Liver (tissue), 9 donors: ENCODE data around the gene DISC1. TPM values are rescaled to one million over a fixed set of nuclear protein-coding genes. Genes with fewer than 3 reads are reported as not detected.

Experiments
- DNase-seq: peaks from one replicate; pipeline ENCODE4 v3.0.0-alpha.2; 2017; ENCODE audit warnings: low spot score
- H3K27ac ChIP-seq, 2 donors: one replicate each; pipeline ENCODE4 v1.7.0; 2013; ENCODE audit warnings: inconsistent platforms in 2 of 2, low read length in 2 of 2, control low read depth in 1 of 2, low read depth in 1 of 2, mild to moderate bottlenecking in 1 of 2
- H3K27me3 ChIP-seq, 4 donors: one replicate each; pipeline versions ENCODE4 v1.6.1 to v1.7.0; 2013; ENCODE audit warnings: low read length in 3 of 4, inconsistent platforms in 1 of 4, mild to moderate bottlenecking in 1 of 4, moderate library complexity in 1 of 4; ENCODE audit not compliant: control insufficient read depth in 4 of 4, insufficient read depth in 4 of 4
- H3K36me3 ChIP-seq, 4 donors: one replicate each; pipeline versions ENCODE4 v1.6.1 to v1.7.0; 2013; ENCODE audit warnings: low read length in 3 of 4, mild to moderate bottlenecking in 3 of 4, low read depth in 1 of 4, moderate library complexity in 1 of 4; ENCODE audit not compliant: control insufficient read depth in 4 of 4, insufficient read depth in 3 of 4
- H3K4me1 ChIP-seq, 4 donors: one replicate each; pipeline versions ENCODE4 v1.6.1 to v1.7.0; 2013; ENCODE audit warnings: low read length in 3 of 4, mild to moderate bottlenecking in 3 of 4, moderate library complexity in 1 of 4; ENCODE audit not compliant: control insufficient read depth in 4 of 4, insufficient read depth in 4 of 4
- H3K4me3 ChIP-seq, 3 donors: one replicate each; pipeline versions ENCODE4 v1.6.1 to v1.7.0; 2013; ENCODE audit warnings: low read length in 3 of 3, control low read depth in 1 of 3, low read depth in 1 of 3, mild to moderate bottlenecking in 1 of 3
- H3K9ac ChIP-seq, 2 donors: one replicate each; pipeline ENCODE4 v1.7.0; 2013; ENCODE audit warnings: low read length in 2 of 2, mild to moderate bottlenecking in 2 of 2, moderate library complexity in 2 of 2, control low read depth in 1 of 2, low read depth in 1 of 2
- H3K9me3 ChIP-seq, 4 donors: one replicate each; pipeline versions ENCODE4 v1.6.1 to v1.7.0; 2013; ENCODE audit warnings: low read length in 3 of 4; ENCODE audit not compliant: control insufficient read depth in 4 of 4
- ATF3 ChIP-seq: IDR thresholded peaks from 2 replicates; pipeline ENCODE4 v1.6.1; 2016; ENCODE audit warnings: antibody characterized with exemption
- CTCF ChIP-seq: fragments of 150-350 bp; IDR thresholded peaks from 2 replicates; pipeline ENCODE4 v1.5.1; 2017; ENCODE audit warnings: improper control_type of control experiment, low read depth, low read length; ENCODE audit not compliant: missing input control
- EGR1 ChIP-seq, 2 donors: IDR thresholded peaks; 2 replicates each; pipeline ENCODE4 v1.6.1; 2016 to 2018; ENCODE audit warnings: antibody characterized with exemption in 2 of 2, low read depth in 2 of 2
- FOXA1 ChIP-seq: IDR thresholded peaks from 2 replicates; pipeline ENCODE4 v1.6.1; 2016; ENCODE audit warnings: antibody characterized with exemption
- FOXA2 ChIP-seq: IDR thresholded peaks from 2 replicates; pipeline ENCODE4 v1.6.1; 2016; ENCODE audit warnings: antibody characterized with exemption
- GABPA ChIP-seq, 2 donors: IDR thresholded peaks in 1 of 2; conservative IDR thresholded peaks in 1 of 2; 2 replicates each; pipeline ENCODE4 v1.6.1; 2016; ENCODE audit warnings: antibody characterized with exemption in 2 of 2, mild to moderate bottlenecking in 1 of 2, moderate library complexity in 1 of 2
- HNF4A ChIP-seq, 2 donors: conservative IDR thresholded peaks; 2 replicates each; pipeline ENCODE4 v1.6.1; 2016; ENCODE audit warnings: antibody characterized with exemption in 2 of 2, mild to moderate bottlenecking in 2 of 2
- HNF4G ChIP-seq: IDR thresholded peaks from 2 replicates; pipeline ENCODE4 v1.6.1; 2016; ENCODE audit warnings: antibody characterized with exemption
- JUND ChIP-seq, 2 donors: IDR thresholded peaks; 2 replicates each; pipeline ENCODE4 v1.6.1; 2016; ENCODE audit warnings: antibody characterized with exemption in 2 of 2
- MAX ChIP-seq: IDR thresholded peaks from 2 replicates; pipeline ENCODE4 v1.6.1; 2016; ENCODE audit warnings: antibody characterized with exemption
- NR2F2 ChIP-seq: IDR thresholded peaks from 2 replicates; pipeline ENCODE4 v1.6.1; 2016; ENCODE audit warnings: antibody characterized with exemption
- RAD21 ChIP-seq, 2 donors: IDR thresholded peaks; 2 replicates each; pipeline ENCODE4 v1.6.1; 2016; ENCODE audit warnings: antibody characterized with exemption in 2 of 2, mild to moderate bottlenecking in 2 of 2
- REST ChIP-seq: IDR thresholded peaks from 2 replicates; pipeline ENCODE4 v1.6.1; 2016; ENCODE audit warnings: antibody characterized with exemption, mild to moderate bottlenecking
- RXRA ChIP-seq, 2 donors: IDR thresholded peaks; 2 replicates each; pipeline ENCODE4 v1.6.1; 2017 to 2018; ENCODE audit warnings: antibody characterized with exemption in 2 of 2, mild to moderate bottlenecking in 1 of 2
- SP1 ChIP-seq: IDR thresholded peaks from 2 replicates; pipeline ENCODE4 v1.6.1; 2018; ENCODE audit warnings: antibody characterized with exemption, mild to moderate bottlenecking
- TAF1 ChIP-seq: conservative IDR thresholded peaks from 2 replicates; pipeline ENCODE4 v1.6.1; 2016; ENCODE audit warnings: antibody characterized with exemption, mild to moderate bottlenecking
- YY1 ChIP-seq: IDR thresholded peaks from 2 replicates; pipeline ENCODE4 v1.6.1; 2016; ENCODE audit warnings: antibody characterized with exemption, mild to moderate bottlenecking
- ZBTB33 ChIP-seq: IDR thresholded peaks from 2 replicates; pipeline ENCODE4 v1.6.1; 2016; ENCODE audit warnings: antibody characterized with exemption
- WGBS: extraction: QIAGEN DNeasy Blood & Tissue Kit; methylation state at CpG from one replicate; pipeline ENCODE4 v1.1.7; 2013; 5-methylcytosine and 5-hydroxymethylcytosine counted together
- polyA plus RNA-seq, 2 donors: library from polyadenylated mRNA; stranded (reverse) in 1 of 2; unstranded in 1 of 2; fragments of 200-250 nt in 1 of 2; fragments of >200 nt in 1 of 2; fragmentation: Nextera tagmentation in 1 of 2; extraction: Ambion mirVana in 1 of 2; gene quantifications; one replicate each; pipeline versions ENCODE4 v1.2.1 to v1.2.3, GENCODE V29; 2013 to 2015
- total RNA-seq, 2 donors: library from RNA; depleted of rRNA; stranded (reverse); fragments of >200 nt; gene quantifications; one replicate each; pipeline ENCODE4 v1.2.3, GENCODE V29; 2014
- donor health status: healthy.
- donor health status: healthy.
- donor health status: healthy.
- donor health status: healthy.
- donor health status: healthy.

DISC1 gene
- total and polyA plus RNA-seq, 4 donors: 0.45 to 6.3 (median 2.3) TPM

GRCh38 chr1:231850786-231851185 lies 224.2 kb downstream of the DISC1 start (continued):
- TF ChIP-seq ZBTB33 (no peak), ATF3 (no peak), JUND (IDR thresholded peaks at IDR 0.05) (no peak), TAF1 (no peak)

- Histone ChIP-seq H3K27ac (no peak overlapping the region), H3K36me3 (no peaks in the 10 kb centered on the region), H3K4me1 (no peaks in the 10 kb centered on the region), H3K9me3 (no peaks in the 10 kb centered on the region), H3K9ac (no peak overlapping the region), H3K27me3 (no peaks in the 10 kb centered on the region), H3K4me3 (no peak overlapping the region)
- WGBS: 92% methylated on average over 7 of the region's 7 CpGs
- DNase-seq: no peak
- TF ChIP-seq SP1: no peak
- TF ChIP-seq FOXA2: no peak
- TF ChIP-seq JUND (IDR thresholded peaks at IDR 0.05): no peak
- TF ChIP-seq MAX: no peak
- no peak for TF ChIP-seq FOXA1
- no peak for TF ChIP-seq HNF4A (conservative IDR thresholded peaks at IDR 0.05)
- TF ChIP-seq HNF4G: no peak
- no peak for TF ChIP-seq YY1
- no peak for TF ChIP-seq EGR1 (IDR thresholded peaks at IDR 0.05; ENCODE audit: low read depth in 2 of 2)
- TF ChIP-seq ATF3: no peak
- TF ChIP-seq GABPA (IDR thresholded peaks at IDR 0.05 in 1 of 2, conservative IDR thresholded peaks at IDR 0.05 in 1 of 2): no peak
- no peak for TF ChIP-seq RXRA (IDR thresholded peaks at IDR 0.05)
- TF ChIP-seq TAF1: no peak
- no peak for TF ChIP-seq RAD21 (IDR thresholded peaks at IDR 0.05)
- TF ChIP-seq REST: no peak
- no peak for TF ChIP-seq ZBTB33
- no peak for TF ChIP-seq CTCF
- no peak for TF ChIP-seq NR2F2
These were observed 227.1 kb downstream of the DISC1 start for GRCh38 chr1:231853588-231854207.
